PC-3 (cell line): ENCODE data around the gene PACSIN1. TPM values are rescaled to one million over a fixed set of nuclear protein-coding genes. Genes with fewer than 3 reads are reported as not detected.

Experiments used
- ATAC-seq: fragments of 200-7000 bp; cut with Tn5 transposase; 2 replicates; pipeline ENCODE4 v1.9.1; 2020; ENCODE audit warnings: mild to moderate bottlenecking, moderate library complexity
- BruUV-seq: library from RNA; stranded (reverse); fragments of 400-500 nt; replicated peaks from 2 replicates; lab custom pipeline; 2021; lab: Mats Ljungman, UMichigan
- CTCF ChIA-PET: fragments of 300-600 bp; sonication (Branson Sonifier 250); formaldehyde crosslinking; loops from one replicate; lab custom pipeline; 2022; ENCODE audit warnings: antibody characterized with exemption; lab: Charles Lee
- POLR2A ChIA-PET: fragments of 300-600 bp; sonication (Branson Sonifier 250); formaldehyde crosslinking; loops from one replicate; lab custom pipeline; 2022; ENCODE audit warnings: antibody characterized with exemption; ENCODE audit not compliant: unreplicated experiment; lab: Charles Lee
- DNase-seq: peaks from one replicate; pipeline ENCODE4 v3.0.0-alpha.2; 2015
- H2AFZ ChIP-seq: fragments of 300-600 bp; sonication (generic); 2 replicates; pipeline ENCODE4 v1.6.0; 2016; ENCODE audit warnings: antibody characterized with exemption, low read length
- H3F3A ChIP-seq: fragments of 300-600 bp; sonication (generic); one replicate; pipeline ENCODE4 v1.6.0; 2017; ENCODE audit warnings: antibody characterized with exemption, low read length, control low read depth, mild to moderate bottlenecking; ENCODE audit not compliant: unreplicated experiment
- H3K27ac ChIP-seq: fragments of 300-600 bp; sonication (generic); 2 replicates; pipeline ENCODE4 v1.5.1; 2016; ENCODE audit warnings: mild to moderate bottlenecking, low read length
- H3K27me3 ChIP-seq: fragments of 300-600 bp; sonication (generic); 2 replicates; pipeline ENCODE4 v1.6.1; 2016; ENCODE audit warnings: low read length, mixed read lengths
- H3K36me3 ChIP-seq: fragments of 300-600 bp; sonication (generic); 2 replicates; pipeline ENCODE4 v1.6.1; 2016; ENCODE audit warnings: low read depth, mixed run types, low read length, mixed read lengths
- H3K4me1 ChIP-seq: fragments of 300-600 bp; sonication (generic); 2 replicates; pipeline ENCODE4 v1.5.1; 2016; ENCODE audit warnings: low read length; ENCODE audit not compliant: insufficient read depth
- H3K4me2 ChIP-seq: fragments of 300-600 bp; sonication (generic); 2 replicates; pipeline ENCODE4 v1.6.0; 2016; ENCODE audit warnings: low read length
- H3K4me3 ChIP-seq: fragments of 300-600 bp; sonication (generic); 2 replicates; pipeline ENCODE4 v1.5.1; 2016; ENCODE audit warnings: mild to moderate bottlenecking, low read length, mixed read lengths
- H3K79me2 ChIP-seq: fragments of 300-600 bp; sonication (generic); 2 replicates; pipeline ENCODE4 v1.6.1; 2017; ENCODE audit warnings: low read length, mixed read lengths
- H3K9ac ChIP-seq: fragments of 300-600 bp; sonication (generic); 2 replicates; pipeline ENCODE4 v1.6.0; 2016; ENCODE audit warnings: mild to moderate bottlenecking, low read length
- H3K9me2 ChIP-seq: fragments of 300-600 bp; sonication (generic); replicated peaks from 2 replicates; pipeline ENCODE4 v1.6.1; 2016; ENCODE audit warnings: mixed run types, low read length, mixed read lengths
- H3K9me3 ChIP-seq: fragments of 300-600 bp; sonication (generic); 2 replicates; pipeline ENCODE4 v1.6.1; 2016; ENCODE audit warnings: low read length, mixed read lengths
- H4K20me1 ChIP-seq: fragments of 300-600 bp; sonication (generic); 2 replicates; pipeline ENCODE4 v1.6.1; 2016; ENCODE audit warnings: low read length, mixed read lengths
- CTCF ChIP-seq: fragments of 300-600 bp; sonication (generic); conservative IDR thresholded peaks from 2 replicates; pipeline ENCODE4 v1.5.1; 2017; ENCODE audit warnings: antibody characterized with exemption, low read depth, mild to moderate bottlenecking, low read length
- EZH2 ChIP-seq: fragments of 300-600 bp; sonication (generic); IDR thresholded peaks from one replicate; pipeline ENCODE4 v1.6.1; 2017; ENCODE audit warnings: antibody characterized with exemption, mild to moderate bottlenecking, low read length; ENCODE audit not compliant: unreplicated experiment
- EZH2phosphoT487 ChIP-seq: fragments of 300-600 bp; sonication (generic); IDR thresholded peaks from 2 replicates; pipeline ENCODE4 v1.6.1; 2018; ENCODE audit warnings: mild to moderate bottlenecking, antibody characterized with exemption, low read length, borderline replicate concordance
- intact Hi-C: fragments of 100-400 bp; cut with micrococcal nuclease; formaldehyde crosslinking; loops from 2 replicates; pipeline ENCODE4 v1.9.0; 2023
- total RNA-seq: library from RNA; depleted of rRNA; stranded (reverse); fragments of >200 nt; gene quantifications from 2 replicates; pipeline ENCODE4 v1.2.3, GENCODE V29; 2014

Gene PACSIN1
- total RNA-seq, 1 experiment from 2014 or later, result 2.3 TPM

DNA sequence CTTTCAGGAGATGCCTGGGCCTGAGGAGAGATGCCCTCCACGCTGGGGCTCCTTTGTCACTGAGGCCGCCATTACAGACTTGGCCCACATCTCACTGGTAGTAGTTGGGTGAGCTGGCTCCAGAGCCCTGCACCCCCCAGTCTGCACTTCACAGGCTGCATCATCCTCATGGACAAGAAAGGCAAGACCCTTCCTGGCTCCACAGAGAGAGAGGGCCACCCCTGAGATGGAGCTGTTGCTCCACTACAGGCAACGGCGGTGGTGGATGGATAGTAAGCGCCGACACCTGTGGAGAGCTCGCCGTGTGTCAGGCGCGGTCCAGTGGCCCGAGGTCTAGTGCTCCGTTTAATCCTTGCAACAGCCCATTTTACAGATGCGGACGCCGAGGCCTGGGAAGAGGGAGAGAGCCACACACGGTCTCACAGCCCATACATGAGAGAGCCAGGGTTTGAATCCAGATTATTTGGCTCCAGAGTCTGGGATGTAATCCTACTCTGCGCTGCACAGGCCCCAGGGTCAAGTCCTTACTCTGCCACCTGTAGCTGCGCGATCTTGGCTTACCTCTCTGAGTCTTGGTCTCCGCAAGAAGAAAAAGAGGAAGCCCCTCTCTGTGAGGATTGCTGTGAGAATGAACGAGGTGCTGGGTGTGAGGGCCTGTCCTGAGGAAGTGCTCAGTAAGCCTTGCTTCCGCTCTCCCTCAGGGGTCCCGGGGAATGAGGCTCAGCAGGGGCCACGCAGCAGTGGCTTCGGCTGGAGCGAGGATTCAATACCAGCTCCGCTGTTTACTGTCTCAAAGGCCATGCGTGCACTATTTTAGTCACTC is 55.8 kb downstream of the PACSIN1 start:
- no peak for DNase-seq
- no peak overlapping the region for H3K9ac ChIP-seq
- CTCF ChIA-PET, result no interaction called here

GRCh38 chr6:34522761-34523160 is 56.9 kb downstream of the PACSIN1 start:
- BruUV-seq, result no TSS peak

More for the DNA sequence above, 55.8 kb downstream of the PACSIN1 start:
- intact Hi-C loops, result no loop called here
- Histone ChIP-seq H2AFZ (no peak overlapping the region), H3K9me3 (no peaks in the 10 kb centered on the region), H3K79me2 (no peaks in the 10 kb centered on the region), H3K27ac (no peak overlapping the region), H3K36me3 (no peaks in the 10 kb centered on the region), H3K4me3 (no peak overlapping the region), H4K20me1 (no peaks in the 10 kb centered on the region), H3K9me2 (no peaks in the 10 kb centered on the region), H3F3A (no peaks in the 10 kb centered on the region), H3K27me3 (no peaks in the 10 kb centered on the region), H3K4me1 (no peaks in the 10 kb centered on the region; the same call in 1 of the 2 replicates), H3K4me2 (no peak overlapping the region)
- no peak for TF ChIP-seq CTCF
- TF ChIP-seq EZH2phosphoT487, result no peak
- TF ChIP-seq EZH2, result no peak
- BruUV-seq, result no TSS peak
- POLR2A ChIA-PET, result no interaction called here
- no peak for ATAC-seq

More at GRCh38 chr6:34522761-34523160, 56.9 kb downstream of the PACSIN1 start:
- Histone ChIP-seq H3K9me3 (no peaks in the 10 kb centered on the region), H3K9ac (no peak overlapping the region), H3K36me3 (no peaks in the 10 kb centered on the region), H2AFZ (no peak overlapping the region), H3K9me2 (no peaks in the 10 kb centered on the region), H3K79me2 (no peaks in the 10 kb centered on the region), H3K4me2 (no peak overlapping the region), H3K27me3 (no peaks in the 10 kb centered on the region), H4K20me1 (no peaks in the 10 kb centered on the region), H3F3A (no peaks in the 10 kb centered on the region), H3K4me1 (peaks cover 5% of the 10 kb centered on the region; the same call in 1 of the 2 replicates), H3K27ac (no peak overlapping the region), H3K4me3 (no peak overlapping the region)
- intact Hi-C loops, result no loop called here
- TF ChIP-seq EZH2, result no peak
- no peak for TF ChIP-seq CTCF
- TF ChIP-seq EZH2phosphoT487, result no peak
- POLR2A ChIA-PET, result no interaction called here
- CTCF ChIA-PET, result no interaction called here
- ATAC-seq, result no peak
- DNase-seq, result no peak
